ENCODE results near the gene BCAR1.

DNA sequence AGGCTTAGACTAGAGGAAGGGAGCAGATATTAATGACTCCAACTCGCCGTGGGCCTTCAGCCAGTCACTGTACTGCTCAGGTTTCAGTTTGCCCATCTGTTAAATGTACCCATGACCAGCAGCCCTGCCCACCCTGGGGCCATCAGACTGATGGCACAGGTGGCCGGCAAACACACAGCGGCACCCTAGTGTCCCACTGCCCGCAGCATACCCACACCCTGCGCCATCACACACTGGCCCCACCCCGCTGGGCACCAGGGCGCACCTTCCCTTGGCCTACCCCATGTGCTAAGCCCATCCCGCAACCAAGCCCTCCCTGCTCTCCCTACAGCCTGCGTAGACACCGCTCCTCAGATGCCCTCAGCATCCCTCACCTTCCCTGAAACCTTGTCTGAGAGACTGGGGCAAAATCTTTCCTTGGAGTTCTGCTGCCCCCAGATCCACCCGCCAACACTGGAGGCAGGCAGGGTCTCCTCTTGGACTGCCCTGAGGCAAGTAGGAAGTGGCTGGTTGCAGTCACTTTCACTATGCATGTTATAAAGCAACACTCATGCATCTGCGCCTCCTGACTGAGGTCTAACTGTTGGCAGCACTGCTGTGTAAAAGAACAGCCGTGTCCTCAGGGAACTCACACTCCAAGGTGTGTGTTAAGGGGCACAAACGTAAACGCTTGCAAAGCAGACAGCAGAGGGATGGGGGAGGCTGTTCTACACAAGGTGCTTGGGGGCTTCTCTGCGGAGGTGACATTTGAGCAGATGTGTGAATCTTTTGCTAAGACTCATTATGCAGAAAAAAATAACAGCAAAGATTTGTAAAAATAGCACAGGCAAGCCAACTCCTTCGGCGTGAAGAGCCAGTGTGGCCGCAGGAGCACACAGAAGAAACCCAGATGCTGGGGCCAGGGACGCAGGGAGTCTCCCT lies 6.7 kb upstream of the BCAR1 start:
- TF ChIP-seq, protein P1, sequence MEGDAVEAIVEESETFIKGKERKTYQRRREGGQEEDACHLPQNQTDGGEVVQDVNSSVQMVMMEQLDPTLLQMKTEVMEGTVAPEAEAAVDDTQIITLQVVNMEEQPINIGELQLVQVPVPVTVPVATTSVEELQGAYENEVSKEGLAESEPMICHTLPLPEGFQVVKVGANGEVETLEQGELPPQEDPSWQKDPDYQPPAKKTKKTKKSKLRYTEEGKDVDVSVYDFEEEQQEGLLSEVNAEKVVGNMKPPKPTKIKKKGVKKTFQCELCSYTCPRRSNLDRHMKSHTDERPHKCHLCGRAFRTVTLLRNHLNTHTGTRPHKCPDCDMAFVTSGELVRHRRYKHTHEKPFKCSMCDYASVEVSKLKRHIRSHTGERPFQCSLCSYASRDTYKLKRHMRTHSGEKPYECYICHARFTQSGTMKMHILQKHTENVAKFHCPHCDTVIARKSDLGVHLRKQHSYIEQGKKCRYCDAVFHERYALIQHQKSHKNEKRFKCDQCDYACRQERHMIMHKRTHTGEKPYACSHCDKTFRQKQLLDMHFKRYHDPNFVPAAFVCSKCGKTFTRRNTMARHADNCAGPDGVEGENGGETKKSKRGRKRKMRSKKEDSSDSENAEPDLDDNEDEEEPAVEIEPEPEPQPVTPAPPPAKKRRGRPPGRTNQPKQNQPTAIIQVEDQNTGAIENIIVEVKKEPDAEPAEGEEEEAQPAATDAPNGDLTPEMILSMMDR (IDR thresholded peaks at IDR 0.05), result no peak
- TF ChIP-seq POLR2A (IDR thresholded peaks at IDR 0.05), result no peak
